ENCODE measurements around the gene CA12. TPM values are rescaled to one million over a fixed set of nuclear protein-coding genes. Genes with fewer than 3 reads are reported as not detected.

CA12 gene
- total RNA-seq, 4 donors from 2014 or later = 22.1 to 79.6 (median 37.0) TPM

- Histone ChIP-seq H3K36me3 (no peaks in the 10 kb centered on the region), H3K27ac (peak overlapping the region in 2 of 4 donors; percentile 53 to 76), H3K4me1 (peaks cover 0 to 60% (median 0%) of the 10 kb centered on the region in 4 donors), H3K27me3 (no peaks in the 10 kb centered on the region), H3K9me3 (no peaks in the 10 kb centered on the region), H3K4me3 (no peak overlapping the region)
- TF ChIP-seq POLR2A (IDR thresholded peaks at IDR 0.05) = no peak
- no peak for TF ChIP-seq CTCF (IDR thresholded peaks at IDR 0.05)
- no peak for DNase-seq
These were observed 23.2 kb downstream of the CA12 start for GRCh38 chr15:63358241-63359029.

GRCh38 chr15:63357731-63358130 is 23.9 kb downstream of the CA12 start:
- H3K27me3 ChIP-seq = no peaks in the 10 kb centered on the region
- no peaks in the 10 kb centered on the region for H3K36me3 ChIP-seq
- peak overlapping the region in 3 of 4 donors; percentile 12 to 76 (median 53) for H3K27ac ChIP-seq
- DNase-seq = no peak
- H3K9me3 ChIP-seq = no peaks in the 10 kb centered on the region
- peaks cover 0 to 58% (median 0%) of the 10 kb centered on the region in 4 donors for H3K4me1 ChIP-seq
- no peak overlapping the region for H3K4me3 ChIP-seq
- TF ChIP-seq CTCF (IDR thresholded peaks at IDR 0.05) = no peak
- TF ChIP-seq POLR2A (IDR thresholded peaks at IDR 0.05) = no peak

DNA sequence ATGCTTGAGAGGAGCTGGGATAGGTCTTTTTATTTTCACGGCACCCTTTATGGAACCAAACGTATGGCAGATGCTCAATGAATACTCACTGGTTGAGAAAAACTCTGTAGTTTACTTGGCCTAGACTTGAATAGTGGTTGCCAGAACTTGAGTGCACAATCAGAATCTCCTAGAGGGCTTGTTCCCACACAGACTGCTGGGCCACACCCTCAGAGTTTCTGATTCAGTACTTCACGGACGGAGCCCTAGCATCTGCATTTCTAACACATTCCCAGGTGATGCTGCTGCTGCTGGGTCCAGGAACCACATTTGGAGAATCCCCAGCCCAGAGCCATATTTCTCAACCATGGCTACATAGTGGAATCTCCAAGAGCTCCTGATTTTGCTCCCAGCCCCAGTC is 24.6 kb downstream of the CA12 start:
- Histone ChIP-seq H3K36me3 (no peaks in the 10 kb centered on the region), H3K27me3 (no peaks in the 10 kb centered on the region), H3K27ac (peak overlapping the region in 3 of 4 donors; percentile 12 to 76 (median 53)), H3K9me3 (no peaks in the 10 kb centered on the region), H3K4me1 (peaks cover 0 to 56% (median 0%) of the 10 kb centered on the region in 4 donors), H3K4me3 (no peak overlapping the region)
- TF ChIP-seq CTCF (IDR thresholded peaks at IDR 0.05) (no peak), POLR2A (IDR thresholded peaks at IDR 0.05) (no peak)
- no peak for DNase-seq

DNA sequence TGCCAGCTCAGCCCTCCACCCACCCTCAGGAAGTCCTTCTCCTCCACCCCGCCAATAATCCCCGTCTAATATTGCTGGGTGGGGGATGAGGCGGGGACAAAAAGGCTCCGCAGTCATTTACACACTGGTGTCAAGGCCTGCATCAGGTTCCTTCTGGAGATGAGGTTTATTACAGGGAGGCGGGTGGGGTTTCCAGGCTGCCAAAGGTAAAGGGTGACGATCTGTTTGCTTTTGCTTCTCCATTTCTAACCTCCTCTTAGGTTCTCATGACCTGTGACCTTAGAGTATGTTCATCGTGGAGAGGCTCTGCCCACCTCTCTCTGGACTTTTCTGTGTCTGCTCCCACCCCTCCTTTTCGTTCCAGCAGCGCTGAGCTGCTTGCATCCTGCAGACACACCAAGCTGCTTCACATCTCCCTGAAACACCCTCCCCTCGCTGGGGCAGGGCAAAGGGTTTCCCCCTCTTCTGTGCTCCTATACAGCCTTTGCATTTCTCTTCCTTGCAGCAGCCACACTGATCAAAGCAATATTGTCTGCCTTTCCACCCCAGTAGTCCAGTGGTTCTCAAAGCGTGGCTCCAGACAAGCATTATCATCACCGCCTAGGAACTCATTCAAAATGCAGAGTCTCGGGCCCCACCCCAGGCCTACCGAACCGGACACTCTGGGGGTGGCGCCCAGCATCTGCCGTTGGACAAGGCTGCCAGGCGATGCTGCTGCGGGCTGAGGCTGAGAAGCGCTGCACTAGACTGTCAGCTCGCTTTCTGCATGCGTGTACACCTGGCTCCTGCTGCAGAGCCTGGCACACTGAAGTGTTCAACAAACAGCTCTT is 26.6 kb downstream of the CA12 start:
- peak in 2 of 3 donors; percentile 67 to 70 for DNase-seq
- Histone ChIP-seq H3K4me1 (peaks cover 0 to 58% (median 0%) of the 10 kb centered on the region in 4 donors), H3K27me3 (no peaks in the 10 kb centered on the region), H3K36me3 (no peaks in the 10 kb centered on the region), H3K27ac (peak overlapping the region in 3 of 4 donors; percentile 49 to 82 (median 78)), H3K9me3 (no peaks in the 10 kb centered on the region), H3K4me3 (no peak overlapping the region)
- no peak for TF ChIP-seq CTCF (IDR thresholded peaks at IDR 0.05)
- TF ChIP-seq POLR2A (IDR thresholded peaks at IDR 0.05) = no peak

- no peak overlapping the region for H3K4me3 ChIP-seq
- H3K4me1 ChIP-seq = peaks cover 0 to 60% (median 0%) of the 10 kb centered on the region in 4 donors
- H3K9me3 ChIP-seq = no peaks in the 10 kb centered on the region
- H3K36me3 ChIP-seq = no peaks in the 10 kb centered on the region
- TF ChIP-seq CTCF (IDR thresholded peaks at IDR 0.05) = no peak
- no peak for TF ChIP-seq POLR2A (IDR thresholded peaks at IDR 0.05)
- no peak for DNase-seq
- H3K27me3 ChIP-seq = no peaks in the 10 kb centered on the region
- peak overlapping the region in 3 of 4 donors; percentile 49 to 82 (median 78) for H3K27ac ChIP-seq
These were observed 27.8 kb downstream of the CA12 start for GRCh38 chr15:63353887-63354286.

Data from Peyer's patch (tissue), 4 donors.